Urinary bladder (tissue), 4 donors: ENCODE results near the gene BARX1. TPM values are rescaled to one million over a fixed set of nuclear protein-coding genes. Genes with fewer than 3 reads are reported as not detected.

ENCODE experiments used
- DNase-seq: peaks from one replicate; pipeline ENCODE4 v3.0.0-alpha.2; 2015; ENCODE audit errors: extremely low spot score
- H3K27ac ChIP-seq: one replicate; pipeline ENCODE4 v1.5.1; 2013; ENCODE audit warnings: low read depth, mild to moderate bottlenecking, moderate library complexity
- H3K36me3 ChIP-seq: one replicate; pipeline ENCODE4 v1.6.1; 2013; ENCODE audit warnings: mild to moderate bottlenecking, moderate library complexity; ENCODE audit not compliant: insufficient read depth
- H3K4me1 ChIP-seq: one replicate; pipeline ENCODE4 v1.6.1; 2013; ENCODE audit warnings: mild to moderate bottlenecking, moderate library complexity; ENCODE audit not compliant: insufficient read depth
- H3K4me3 ChIP-seq: one replicate; pipeline ENCODE4 v1.5.1; 2013; ENCODE audit warnings: low read depth, low read length
- WGBS: extraction: QIAGEN DNeasy Blood & Tissue Kit; methylation state at CpG from one replicate; pipeline ENCODE4 v1.1.7; 2013; 5-methylcytosine and 5-hydroxymethylcytosine counted together
- polyA plus RNA-seq: library from polyadenylated mRNA; stranded (reverse); fragments of 200-250 nt; gene quantifications from one replicate; pipeline ENCODE4 v1.2.3, GENCODE V29; 2013
- total RNA-seq: library from RNA; depleted of rRNA; stranded (reverse); fragments of >200 nt; gene quantifications from one replicate; pipeline ENCODE4 v1.2.3, GENCODE V29; 2014
- donor health status: healthy with polysubstance abuse.
- donor health status: healthy.

The BARX1 gene
- total RNA-seq (not detected), polyA plus RNA-seq (not detected)

- Histone ChIP-seq H3K27ac (no peak within 1 kb of the TSS), H3K4me1 (no peaks in the 10 kb centered on the region), H3K36me3 (no peaks in the 10 kb centered on the region), H3K4me3 (peak within 1 kb of the TSS; percentile 39)
- 1% methylated on average over 101 of the region's 102 CpGs for WGBS
- DNase-seq: no peak
Observed at GRCh38 chr9:93955111-93955980, at the start of gene BARX1. Gene BARX1 (minus strand): TSS chr9:93955355. CDS start chr9:93955146, 209 bp downstream.

GRCh38 chr9:94002316-94003140, 47.4 kb upstream of the BARX1 start:
- no peak for DNase-seq
- Histone ChIP-seq H3K4me3 (no peak overlapping the region), H3K36me3 (no peaks in the 10 kb centered on the region), H3K4me1 (peaks cover 1% of the 10 kb centered on the region), H3K27ac (no peak overlapping the region)
- 29% methylated on average over 6 of the region's 6 CpGs for WGBS

- H3K4me3 ChIP-seq: no peak overlapping the region
- DNase-seq: no peak
- no peak overlapping the region for H3K27ac ChIP-seq
- no peaks in the 10 kb centered on the region for H3K4me1 ChIP-seq
- H3K36me3 ChIP-seq: no peaks in the 10 kb centered on the region
Observed at GRCh38 chr9:93996863-93997262, 41.7 kb upstream of the BARX1 start.

- no peak overlapping the region for H3K27ac ChIP-seq
- 87% methylated on average over 3 of the region's 3 CpGs for WGBS
- H3K36me3 ChIP-seq: no peaks in the 10 kb centered on the region
- no peak for DNase-seq
- no peaks in the 10 kb centered on the region for H3K4me1 ChIP-seq
- H3K4me3 ChIP-seq: no peak overlapping the region
Observed at GRCh38 chr9:93996367-93996766, 41.2 kb upstream of the BARX1 start.

- WGBS: 70% methylated on average over 1 of the region's 1 CpG
- Histone ChIP-seq H3K4me3 (no peak overlapping the region), H3K27ac (no peak overlapping the region), H3K36me3 (no peaks in the 10 kb centered on the region), H3K4me1 (no peaks in the 10 kb centered on the region)
- no peak for DNase-seq
Observed at GRCh38 chr9:93994545-93994944, 39.4 kb upstream of the BARX1 start.

GRCh38 chr9:93994132-93994531, 39.0 kb upstream of the BARX1 start:
- no peak overlapping the region for H3K27ac ChIP-seq
- no peak for DNase-seq
- H3K4me1 ChIP-seq: no peaks in the 10 kb centered on the region
- H3K36me3 ChIP-seq: no peaks in the 10 kb centered on the region
- WGBS: 75% methylated on average over 3 of the region's 3 CpGs
- no peak overlapping the region for H3K4me3 ChIP-seq

- Histone ChIP-seq H3K27ac (no peak overlapping the region), H3K36me3 (no peaks in the 10 kb centered on the region), H3K4me3 (no peak overlapping the region), H3K4me1 (no peaks in the 10 kb centered on the region)
- no peak for DNase-seq
- 93% methylated on average over 2 of the region's 2 CpGs for WGBS
Observed at GRCh38 chr9:93992830-93993229, 37.7 kb upstream of the BARX1 start.

GRCh38 chr9:93990448-93990847, 35.3 kb upstream of the BARX1 start:
- H3K36me3 ChIP-seq: no peaks in the 10 kb centered on the region
- DNase-seq: no peak
- H3K4me3 ChIP-seq: no peak overlapping the region
- H3K27ac ChIP-seq: no peak overlapping the region
- H3K4me1 ChIP-seq: no peaks in the 10 kb centered on the region

GRCh38 chr9:93988056-93988455, 32.9 kb upstream of the BARX1 start:
- no peaks in the 10 kb centered on the region for H3K36me3 ChIP-seq
- H3K4me1 ChIP-seq: no peaks in the 10 kb centered on the region
- no peak for DNase-seq
- H3K4me3 ChIP-seq: no peak overlapping the region
- no peak overlapping the region for H3K27ac ChIP-seq
- 88% methylated on average over 1 of the region's 1 CpG for WGBS

- no peak overlapping the region for H3K27ac ChIP-seq
- WGBS: 12% methylated on average over 2 of the region's 2 CpGs
- no peaks in the 10 kb centered on the region for H3K36me3 ChIP-seq
- no peak overlapping the region for H3K4me3 ChIP-seq
- H3K4me1 ChIP-seq: no peaks in the 10 kb centered on the region
- no peak for DNase-seq
Observed at GRCh38 chr9:93984860-93985259, 29.7 kb upstream of the BARX1 start.

GRCh38 chr9:93983875-93984274, 28.7 kb upstream of the BARX1 start:
- Histone ChIP-seq H3K4me3 (no peak overlapping the region), H3K4me1 (no peaks in the 10 kb centered on the region), H3K36me3 (no peaks in the 10 kb centered on the region), H3K27ac (no peak overlapping the region)
- no peak for DNase-seq

GRCh38 chr9:93979721-93980120, 24.6 kb upstream of the BARX1 start:
- Histone ChIP-seq H3K4me1 (no peaks in the 10 kb centered on the region), H3K36me3 (no peaks in the 10 kb centered on the region), H3K4me3 (no peak overlapping the region), H3K27ac (no peak overlapping the region)
- 49% methylated on average over 4 of the region's 4 CpGs for WGBS
- DNase-seq: no peak

- Histone ChIP-seq H3K27ac (no peak overlapping the region), H3K4me1 (no peaks in the 10 kb centered on the region), H3K4me3 (no peak overlapping the region), H3K36me3 (no peaks in the 10 kb centered on the region)
- DNase-seq: no peak
- WGBS: 88% methylated on average over 2 of the region's 2 CpGs
Observed at GRCh38 chr9:93978551-93978950, 23.4 kb upstream of the BARX1 start.

GRCh38 chr9:93976973-93977372, 21.8 kb upstream of the BARX1 start:
- no peak for DNase-seq
- no peaks in the 10 kb centered on the region for H3K36me3 ChIP-seq
- no peak overlapping the region for H3K4me3 ChIP-seq
- 77% methylated on average over 5 of the region's 5 CpGs for WGBS
- no peaks in the 10 kb centered on the region for H3K4me1 ChIP-seq
- no peak overlapping the region for H3K27ac ChIP-seq
